ENCODE results near the gene ABCA1. TPM values are rescaled to one million over a fixed set of nuclear protein-coding genes. Genes with fewer than 3 reads are reported as not detected.
A peak's percentile ranks its signal among the peaks of the same experiment; 100 is the strongest.

The ABCA1 gene
- total RNA-seq, 4 donors from 2014 or later: 4.9 to 23.8 (median 21.5) TPM

GRCh38 chr9:104780796-104781395 lies 147.1 kb downstream of the ABCA1 start:
- Histone ChIP-seq H3K9me3 (no peaks in the 10 kb centered on the region), H3K4me1 (peaks cover 15 to 21% of the 10 kb centered on the region in 2 donors), H3K4me3 (no peak overlapping the region), H3K27me3 (no peaks in the 10 kb centered on the region), H3K36me3 (peaks cover 0 to 31% of the 10 kb centered on the region in 2 donors), H3K27ac (peak overlapping the region; percentile 8 to 89 (median 24))
- in situ Hi-C loops (cut with MboI; ENCODE audit: low sequenced_read_pairs in 4 of 4): loop anchor here in 2 of 4 donors (25.0 kb wide), 1 partner anchor 631 kb away; no protein-coding TSS in a partner anchor
- DNase-seq (no peak), ATAC-seq (no peak)
- TF ChIP-seq POLR2A (IDR thresholded peaks at IDR 0.05) (no peak), CTCF (IDR thresholded peaks at IDR 0.05 in 4 of 5, conservative IDR thresholded peaks at IDR 0.05 in 1 of 5) (peak in 1 of 5 experiments; percentile 17)
- intact Hi-C loops (cut with DNase I; ENCODE audit: low total_unique reads): no loop called here

- intact Hi-C loops (cut with DNase I; ENCODE audit: low total_unique reads): loop anchor here (5.0 to 10.0 kb wide), 2 partner anchors 87 to 215 kb away; no protein-coding TSS in a partner anchor
- Histone ChIP-seq H3K9me3 (no peaks in the 10 kb centered on the region), H3K27ac (peak overlapping the region in 3 of 4 donors; percentile 12 to 89 (median 33)), H3K4me3 (no peak overlapping the region), H3K36me3 (peaks cover 0 to 22% of the 10 kb centered on the region in 2 donors), H3K4me1 (peaks cover 20 to 30% of the 10 kb centered on the region in 2 donors), H3K27me3 (no peaks in the 10 kb centered on the region)
- TF ChIP-seq POLR2A (IDR thresholded peaks at IDR 0.05) (no peak), CTCF (IDR thresholded peaks at IDR 0.05 in 4 of 5, conservative IDR thresholded peaks at IDR 0.05 in 1 of 5) (no peak)
- DNase-seq (no peak), ATAC-seq (no peak)
- in situ Hi-C loops (cut with MboI; ENCODE audit: low sequenced_read_pairs in 4 of 4): loop anchor here in 2 of 4 donors (25.0 kb wide), 1 partner anchor 632 kb away; no protein-coding TSS in a partner anchor
Observed at GRCh38 chr9:104779946-104780535, 147.9 kb downstream of the ABCA1 start.

- H3K9me3 ChIP-seq: no peaks in the 10 kb centered on the region
- peaks cover 21 to 37% of the 10 kb centered on the region in 2 donors for H3K4me1 ChIP-seq
- H3K36me3 ChIP-seq: peaks cover 0 to 15% of the 10 kb centered on the region in 2 donors
- H3K27ac ChIP-seq: peak overlapping the region in 1 of 4 donors; percentile 89
- TF ChIP-seq CTCF (IDR thresholded peaks at IDR 0.05 in 4 of 5, conservative IDR thresholded peaks at IDR 0.05 in 1 of 5): no peak
- TF ChIP-seq POLR2A (IDR thresholded peaks at IDR 0.05): no peak
- H3K27me3 ChIP-seq: no peaks in the 10 kb centered on the region
- in situ Hi-C loops (cut with MboI; ENCODE audit: low sequenced_read_pairs in 4 of 4) (loop anchor here in 2 of 4 donors (25.0 kb wide), 1 partner anchor 633 kb away; no protein-coding TSS in a partner anchor), intact Hi-C loops (cut with DNase I; ENCODE audit: low total_unique reads) (loop anchor here (5.0 to 10.0 kb wide), 2 partner anchors 88 to 215 kb away; no protein-coding TSS in a partner anchor)
- H3K4me3 ChIP-seq: no peak overlapping the region
- no peak for DNase-seq
- no peak for ATAC-seq
Observed at GRCh38 chr9:104779334-104779733, 148.6 kb downstream of the ABCA1 start.

- DNase-seq (no peak), ATAC-seq (no peak)
- Histone ChIP-seq H3K36me3 (peaks cover 0 to 10% of the 10 kb centered on the region in 2 donors), H3K4me3 (no peak overlapping the region), H3K9me3 (no peaks in the 10 kb centered on the region), H3K27me3 (no peaks in the 10 kb centered on the region), H3K27ac (peak overlapping the region in 1 of 4 donors; percentile 89), H3K4me1 (peaks cover 27 to 42% of the 10 kb centered on the region in 2 donors)
- TF ChIP-seq CTCF (IDR thresholded peaks at IDR 0.05 in 4 of 5, conservative IDR thresholded peaks at IDR 0.05 in 1 of 5) (no peak), POLR2A (IDR thresholded peaks at IDR 0.05) (no peak)
- in situ Hi-C loops (cut with MboI; ENCODE audit: low sequenced_read_pairs in 4 of 4): loop anchor here in 2 of 4 donors (25.0 kb wide), 1 partner anchor 633 kb away; no protein-coding TSS in a partner anchor
- intact Hi-C loops (cut with DNase I; ENCODE audit: low total_unique reads): loop anchor here (5.0 to 10.0 kb wide), 2 partner anchors 88 to 216 kb away; no protein-coding TSS in a partner anchor
Observed at GRCh38 chr9:104778802-104779201, 149.2 kb downstream of the ABCA1 start.
